Inflammatory macrophage treated with lipopolysaccharide for 4 hours (primary cell): ENCODE data around the gene EIF2B1.
"Not testable (repeated sequence)": the region's sequence is repeated elsewhere in the genome, so short reads cannot be mapped to it uniquely, and the experiment has no call there.

Experiments
- DNase-seq: peaks from one replicate; pipeline ENCODE4 v3.0.0-alpha.2; 2020

EIF2B1 gene

DNA sequence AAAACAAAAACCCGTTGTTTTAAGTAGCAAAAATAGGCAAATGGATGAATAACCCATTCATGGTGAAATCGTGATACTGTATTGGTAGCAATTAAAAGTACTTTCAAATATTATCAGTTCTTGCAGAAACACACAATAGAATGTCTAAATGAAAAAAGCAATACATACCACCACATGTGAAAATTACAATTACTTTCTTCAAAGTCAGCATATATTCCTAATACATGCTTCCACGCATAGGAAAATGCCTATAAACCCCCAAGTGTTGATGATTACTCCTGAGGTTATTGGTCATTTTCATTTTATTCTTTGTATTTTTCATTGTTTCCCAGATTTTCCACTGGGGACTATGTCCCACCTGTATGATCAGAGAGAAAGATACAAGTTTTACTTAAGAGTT lies 16.3 kb downstream of the EIF2B1 start:
- DNase-seq: no peak

DNA sequence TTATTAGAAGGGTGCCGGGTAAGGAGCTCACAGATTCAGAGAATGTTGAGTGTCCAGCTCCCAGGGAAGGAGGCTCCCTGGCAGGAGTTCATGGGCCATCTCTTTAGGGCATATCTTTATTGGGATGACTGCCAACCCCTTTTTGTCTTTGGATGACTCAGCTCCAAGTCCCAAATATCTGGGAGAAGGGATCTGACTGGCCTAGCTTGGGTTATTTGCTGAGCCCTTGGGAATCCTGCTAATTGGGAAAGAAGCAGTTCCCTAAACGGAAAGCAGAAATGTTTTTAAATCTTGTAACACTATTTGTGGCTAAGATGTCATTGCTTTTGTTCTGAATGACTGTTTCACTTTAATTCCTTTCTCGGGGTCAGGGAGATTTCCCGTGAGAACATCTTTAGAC lies 19.0 kb downstream of the EIF2B1 start:
- no peak for DNase-seq

DNA sequence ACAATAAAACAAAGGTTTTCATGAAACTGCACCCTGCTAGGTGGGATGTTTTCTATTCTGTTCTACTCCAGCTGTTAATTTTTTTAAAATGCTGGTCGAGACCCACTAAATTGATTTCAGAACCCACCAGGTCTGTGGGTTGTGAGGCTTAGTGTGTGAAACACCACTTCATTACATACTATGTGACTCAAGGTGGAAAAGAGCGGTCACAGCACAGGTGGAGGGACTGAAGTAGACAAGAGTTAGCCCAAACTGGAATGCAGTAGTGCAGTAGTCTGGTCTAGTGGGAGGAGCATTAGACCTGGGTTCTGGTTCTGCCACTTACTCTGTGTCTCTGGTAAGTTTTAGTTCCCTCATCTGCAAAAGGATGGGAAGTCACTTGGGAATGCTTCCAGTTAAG lies 19.4 kb downstream of the EIF2B1 start:
- no peak for DNase-seq

DNA sequence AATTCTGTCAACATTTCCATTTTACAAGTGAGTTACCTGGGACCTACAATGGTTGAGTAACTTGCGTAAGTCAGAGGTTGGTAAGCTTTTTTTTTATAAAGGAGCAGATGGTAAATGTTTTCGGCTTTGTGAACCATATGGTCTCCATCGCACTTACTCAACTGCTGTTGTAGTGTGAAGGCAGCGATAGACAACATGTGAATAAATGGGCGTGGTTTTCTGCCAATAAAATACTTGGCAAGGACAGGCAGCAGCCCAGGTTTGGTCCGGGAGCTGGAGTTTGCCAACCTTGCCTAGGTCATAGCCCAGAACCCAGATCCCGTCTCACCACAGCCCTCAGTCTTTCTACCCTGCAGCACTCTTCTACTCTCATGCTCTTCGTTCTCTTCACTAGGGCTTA lies 25.3 kb downstream of the EIF2B1 start:
- no peak for DNase-seq

DNA sequence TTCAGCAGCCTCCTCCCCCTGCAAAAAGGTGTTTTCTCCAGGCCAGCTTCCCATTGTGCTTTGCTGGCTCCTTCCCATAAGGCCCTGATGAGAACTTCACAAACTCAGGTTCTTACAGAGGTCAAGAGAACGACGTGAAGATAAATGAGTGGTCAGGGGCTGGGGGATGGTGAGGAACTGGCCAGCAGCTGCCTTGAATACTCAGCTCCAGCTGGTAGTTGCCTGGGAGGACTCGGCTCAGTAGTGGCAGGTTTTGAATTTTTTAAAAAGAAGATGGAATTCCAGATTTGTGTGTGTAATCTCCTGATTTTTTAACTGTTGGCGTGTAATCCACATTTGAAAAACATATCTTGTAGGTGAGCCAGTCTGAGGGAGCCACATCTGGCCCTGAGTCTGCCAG lies 25.7 kb downstream of the EIF2B1 start:
- no peak for DNase-seq

DNA sequence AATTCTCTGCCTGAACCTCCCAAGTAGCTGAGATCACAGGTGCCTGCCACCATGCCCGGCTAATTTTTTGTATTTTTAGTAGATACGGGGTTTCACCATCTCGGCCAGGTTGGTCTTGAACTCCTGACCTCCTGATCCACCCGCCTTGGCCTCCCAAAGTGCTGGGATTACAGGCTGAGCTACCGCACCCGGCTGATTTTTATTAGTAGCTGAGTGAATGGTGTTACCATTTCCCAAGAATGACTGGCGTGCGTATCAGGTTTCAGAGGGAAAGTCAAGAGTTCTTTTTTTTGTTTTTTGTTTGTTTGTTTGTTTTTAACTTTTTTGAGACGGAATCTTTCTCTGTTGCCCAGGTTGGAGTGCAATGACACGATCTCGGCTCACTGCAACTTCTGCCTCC lies 30.0 kb downstream of the EIF2B1 start:
- not testable (repeated sequence) for DNase-seq

DNA sequence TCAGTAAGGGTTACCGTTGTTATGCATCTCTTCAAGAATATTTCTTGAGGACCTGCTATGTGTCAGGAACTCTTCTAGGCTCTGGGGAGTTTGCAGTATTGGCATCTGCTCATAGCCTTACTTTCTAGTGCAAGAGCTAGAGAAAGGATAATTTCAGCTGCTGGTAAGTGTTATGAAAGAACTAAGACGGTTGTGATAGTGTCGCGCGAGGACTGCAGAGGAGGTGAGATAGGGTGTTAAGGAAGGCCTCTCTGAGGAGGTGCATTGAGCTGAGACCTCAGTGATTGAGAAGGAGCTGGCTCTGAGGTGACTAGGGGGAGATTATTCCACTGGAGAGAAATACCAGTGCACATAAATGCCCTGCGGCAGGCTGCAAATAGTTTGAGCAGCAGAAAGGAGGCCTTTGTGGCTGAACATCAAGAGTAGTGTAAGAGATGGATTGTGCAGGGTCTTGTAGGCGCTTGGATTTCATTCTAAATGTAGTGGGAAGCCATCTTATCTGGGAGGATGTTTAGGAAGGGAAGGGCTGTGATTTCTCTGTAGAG lies 30.8 kb downstream of the EIF2B1 start:
- peak; percentile 56 for DNase-seq

DNA sequence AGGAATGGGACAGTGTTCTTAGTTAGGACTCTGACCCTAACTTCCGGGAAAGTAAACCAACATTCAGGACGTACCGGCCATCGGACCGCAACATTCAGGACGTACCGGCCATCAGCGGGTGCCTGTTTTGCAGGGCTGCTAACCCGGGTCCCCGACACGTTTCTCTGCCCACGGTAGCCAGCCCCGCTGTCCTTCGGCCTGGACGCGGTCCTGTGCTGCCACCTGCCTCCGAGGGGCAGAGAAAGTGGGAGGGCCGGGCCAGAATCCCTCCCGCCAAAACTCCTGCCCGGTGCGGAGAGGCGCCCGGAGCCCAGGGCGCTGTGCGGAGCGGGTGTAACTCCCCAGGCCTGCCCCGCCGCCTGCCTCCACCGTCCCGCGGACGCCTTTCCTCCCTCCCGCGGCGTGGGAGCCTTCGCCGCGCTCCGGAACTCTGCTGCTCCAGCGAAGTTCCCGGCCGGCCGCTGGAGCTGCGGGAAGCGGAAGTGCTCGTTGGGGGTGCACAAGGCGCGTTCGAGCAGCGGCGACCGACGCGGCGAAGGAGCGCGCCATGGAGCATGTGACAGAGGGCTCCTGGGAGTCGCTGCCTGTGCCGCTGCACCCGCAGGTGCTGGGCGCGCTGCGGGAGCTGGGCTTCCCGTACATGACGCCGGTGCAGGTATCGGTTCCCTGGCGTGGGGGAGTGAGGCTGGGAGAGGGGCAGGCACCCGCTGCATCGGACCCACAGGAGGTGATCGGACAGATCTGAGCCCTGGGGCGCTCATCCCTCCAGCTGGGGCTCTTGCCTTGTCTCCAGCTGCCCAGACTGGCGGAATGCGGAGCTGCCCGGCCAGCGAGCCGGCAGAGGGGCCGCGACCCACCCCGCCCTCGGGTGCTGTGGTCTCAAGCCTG lies 31.6 kb downstream of the EIF2B1 start, which contains the start of gene DDX55:
DDX55 (plus strand) TSS at position 498 of the 888 bp plus-strand sequence; CDS start at position 548, 50 bp downstream.
- DNase-seq: peak; percentile 89

DNA sequence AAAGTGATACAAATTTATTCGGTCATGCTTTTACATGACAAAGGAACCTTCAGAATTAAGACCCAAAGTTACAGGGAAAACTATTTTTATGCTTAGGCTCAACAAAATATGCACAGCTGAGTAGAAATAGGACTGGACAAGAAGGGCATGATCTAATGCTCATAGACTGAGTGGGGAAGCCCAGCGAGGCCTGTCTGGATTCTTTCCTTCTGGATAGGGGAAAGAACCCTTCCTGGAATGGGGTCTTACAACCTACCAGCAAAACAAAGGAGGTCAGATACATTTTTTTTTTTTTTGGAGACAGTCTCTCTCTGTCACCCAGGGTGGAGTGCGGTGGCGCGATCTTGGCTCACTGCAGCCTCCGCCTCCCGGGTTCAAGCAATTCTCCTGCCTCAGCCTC lies 33.8 kb downstream of the EIF2B1 start:
- no peak for DNase-seq

DNA sequence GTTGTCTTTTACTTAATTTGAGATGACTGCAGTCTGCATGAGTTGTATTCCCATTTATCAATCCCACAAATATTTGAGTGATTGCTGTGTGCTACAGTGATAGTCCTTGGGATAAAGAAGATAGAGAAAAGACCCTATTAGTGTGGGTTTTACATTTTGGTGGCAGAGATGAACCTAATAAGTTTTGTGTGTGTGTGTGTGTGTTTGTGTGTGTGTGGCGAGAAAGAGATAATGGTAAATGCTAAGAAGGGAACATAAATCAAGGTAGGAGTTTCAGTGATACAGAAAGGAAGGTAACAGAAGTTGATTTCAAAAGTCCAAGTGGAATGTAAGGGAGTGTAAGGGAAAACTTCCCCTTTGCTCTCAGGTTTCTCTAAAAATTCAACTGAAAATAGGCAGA lies 34.2 kb downstream of the EIF2B1 start:
- DNase-seq: no peak

DNA sequence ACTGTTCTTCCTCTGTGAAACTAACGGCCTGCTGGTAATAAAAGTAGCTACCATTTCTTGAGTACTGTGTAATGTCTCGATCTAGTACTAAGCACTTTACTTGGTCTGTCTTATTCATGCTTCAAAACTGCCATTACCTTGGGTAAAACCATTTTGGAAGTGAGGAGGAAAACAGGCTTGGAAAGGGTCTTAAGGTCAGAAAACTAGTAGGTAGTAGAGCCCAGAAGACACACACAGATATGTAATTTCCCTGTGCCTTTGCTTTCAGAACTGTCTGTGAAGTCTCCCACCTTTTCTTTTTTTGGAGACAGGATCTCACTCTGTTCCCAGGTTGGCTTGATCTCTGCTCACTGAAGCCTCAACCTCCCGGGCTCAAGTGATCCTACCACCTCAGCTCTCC lies 35.0 kb downstream of the EIF2B1 start:
- DNase-seq: no peak

DNA sequence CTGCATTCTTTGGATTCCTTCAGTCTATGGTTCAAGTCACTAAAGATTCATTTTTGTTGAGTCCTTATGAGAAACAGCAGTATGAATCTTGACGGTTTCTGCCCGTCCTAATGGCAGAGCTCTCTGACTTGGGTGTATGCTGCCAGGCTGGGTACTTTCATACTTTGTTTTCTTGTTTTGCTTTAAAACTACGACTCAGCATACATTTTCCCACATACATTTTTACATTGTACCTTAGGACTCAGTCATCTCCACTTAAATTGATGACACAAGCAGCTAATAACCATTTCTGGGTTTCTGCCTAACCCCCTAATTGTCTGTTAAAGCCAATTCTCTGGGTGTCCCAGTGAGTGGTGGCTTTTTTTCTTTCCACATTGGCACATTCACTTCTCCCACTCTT lies 36.4 kb downstream of the EIF2B1 start:
- DNase-seq: no peak

DNA sequence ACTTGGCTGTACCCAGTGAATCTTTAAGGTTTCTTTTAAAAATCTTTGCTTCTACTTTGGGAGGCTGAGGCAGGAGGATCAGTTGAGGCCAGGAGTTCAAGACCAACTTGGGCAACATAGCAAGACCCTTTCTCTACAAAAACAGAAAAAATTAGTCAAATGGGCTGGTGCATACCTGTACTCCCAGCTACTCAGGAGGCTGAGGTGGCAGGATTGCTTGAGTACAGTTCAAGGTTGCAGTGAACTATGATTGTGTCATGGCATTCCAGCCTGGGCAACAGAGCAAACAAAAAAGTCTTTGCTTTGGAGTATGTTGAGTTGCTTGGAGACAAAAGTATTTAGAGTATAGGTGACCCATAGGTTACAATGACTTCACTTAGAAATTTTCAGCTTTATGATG lies 37.8 kb downstream of the EIF2B1 start:
- no peak for DNase-seq

DNA sequence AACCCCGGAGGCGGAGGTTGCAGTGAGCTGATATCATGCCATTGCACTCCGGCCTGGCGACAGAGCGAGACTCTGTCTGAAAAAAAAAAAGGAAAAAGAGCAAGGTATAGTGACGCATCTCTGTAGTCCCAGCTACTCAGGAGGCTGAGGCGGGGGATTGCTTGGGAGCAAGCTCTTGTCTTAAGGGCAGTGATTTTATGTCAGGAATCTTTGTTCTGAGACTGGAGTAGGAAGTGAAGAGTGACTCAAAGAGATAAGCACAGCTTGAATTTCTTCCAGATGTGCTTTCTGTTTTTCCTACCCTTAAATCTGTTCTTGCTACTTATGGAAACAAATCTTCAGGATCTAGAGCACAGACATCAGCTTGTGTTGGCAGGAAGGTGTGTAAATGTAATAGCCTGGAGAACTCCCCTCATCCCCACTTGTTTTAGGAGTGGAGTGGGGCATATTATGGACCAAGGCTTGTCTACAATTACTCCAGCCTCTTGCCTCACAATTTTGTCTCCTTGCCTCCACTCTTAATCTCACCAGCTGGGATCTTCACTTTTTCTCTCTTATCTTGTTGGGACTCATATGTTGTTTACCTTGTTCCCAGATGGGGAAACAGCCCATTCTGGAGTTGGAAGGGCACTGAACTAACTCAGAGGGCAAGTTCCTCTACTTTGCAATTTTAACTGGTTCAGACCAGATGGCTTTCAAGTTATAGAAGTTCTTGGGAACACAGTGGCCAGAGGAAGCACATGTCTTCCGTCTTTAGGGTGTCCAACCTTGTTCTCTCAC lies 41.6 kb downstream of the EIF2B1 start:
- DNase-seq: no peak

DNA sequence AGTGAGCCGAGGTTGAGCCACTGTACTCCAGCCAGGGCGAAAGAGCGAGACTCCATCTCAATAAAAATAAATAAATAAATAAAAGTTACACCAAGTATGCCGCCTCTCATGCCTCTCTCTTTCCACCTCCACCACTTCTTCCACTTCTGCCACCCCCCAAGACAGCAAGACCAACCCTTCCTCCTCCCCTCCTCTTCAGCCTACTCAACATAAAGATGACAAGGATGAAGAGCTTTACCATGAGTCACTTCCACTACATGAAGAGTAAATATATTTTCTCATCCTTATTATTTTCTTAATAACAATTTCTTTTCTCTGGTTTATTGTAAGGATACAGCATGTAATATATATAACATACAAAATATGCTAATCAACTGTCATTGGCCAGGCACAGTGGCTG lies 52.7 kb downstream of the EIF2B1 start:
- DNase-seq: no peak

DNA sequence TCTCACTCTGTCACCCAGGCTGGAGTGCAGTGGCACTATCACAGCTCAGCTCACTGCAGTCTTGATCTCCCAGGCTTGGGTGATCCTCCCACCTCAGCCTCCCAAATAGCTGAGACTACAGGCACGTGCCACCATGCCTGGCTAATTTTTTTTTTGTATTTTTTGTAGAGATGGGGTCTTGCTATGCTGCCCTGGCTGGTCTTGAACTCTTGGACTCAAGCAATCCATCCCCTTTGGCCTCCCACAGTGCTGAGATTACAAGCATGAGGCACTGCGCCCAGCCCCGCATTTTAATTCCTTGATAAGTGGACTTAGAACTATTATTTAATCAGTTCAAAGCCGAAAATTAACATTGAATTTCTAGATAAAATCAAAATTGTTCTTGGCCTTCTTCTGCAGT lies 54.7 kb downstream of the EIF2B1 start:
- not testable (repeated sequence) for DNase-seq

DNA sequence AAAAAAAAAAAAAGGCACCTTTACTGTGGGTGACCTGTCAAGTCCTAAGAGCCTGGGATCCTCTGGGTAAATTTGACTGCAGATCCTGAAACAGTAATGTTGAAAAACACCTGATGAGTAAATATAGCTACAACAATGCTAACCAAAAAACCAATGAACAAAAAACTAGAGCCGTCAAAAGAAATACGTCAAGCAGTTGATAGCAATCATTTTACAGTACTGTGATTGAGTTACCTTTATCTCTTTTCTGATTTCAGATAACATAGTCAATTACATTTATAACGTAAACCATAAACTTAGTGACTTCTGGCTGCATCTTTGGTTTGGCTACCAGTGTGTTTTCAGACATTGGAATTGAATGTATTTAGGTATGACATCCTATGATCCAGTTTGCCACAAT lies 55.2 kb downstream of the EIF2B1 start:
- DNase-seq: no peak

DNA sequence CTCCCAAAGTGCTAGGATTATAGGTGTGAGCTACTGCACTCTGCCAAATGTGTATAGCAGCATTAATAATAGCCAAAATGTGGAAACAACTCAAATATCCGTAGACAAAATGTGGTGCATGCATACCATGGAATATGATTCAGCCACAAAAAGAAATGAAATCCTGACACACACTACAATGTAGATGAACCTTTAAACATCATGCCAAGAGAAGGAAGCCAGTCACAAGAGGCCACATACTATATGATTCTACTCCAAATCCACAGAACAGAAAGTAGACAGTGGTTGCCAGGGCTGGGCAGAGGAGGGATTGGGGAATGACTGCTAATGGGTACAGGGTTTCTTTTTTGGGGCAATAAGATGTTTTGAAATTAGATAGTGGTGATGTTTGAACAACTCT lies 56.9 kb downstream of the EIF2B1 start:
- DNase-seq: no peak

DNA sequence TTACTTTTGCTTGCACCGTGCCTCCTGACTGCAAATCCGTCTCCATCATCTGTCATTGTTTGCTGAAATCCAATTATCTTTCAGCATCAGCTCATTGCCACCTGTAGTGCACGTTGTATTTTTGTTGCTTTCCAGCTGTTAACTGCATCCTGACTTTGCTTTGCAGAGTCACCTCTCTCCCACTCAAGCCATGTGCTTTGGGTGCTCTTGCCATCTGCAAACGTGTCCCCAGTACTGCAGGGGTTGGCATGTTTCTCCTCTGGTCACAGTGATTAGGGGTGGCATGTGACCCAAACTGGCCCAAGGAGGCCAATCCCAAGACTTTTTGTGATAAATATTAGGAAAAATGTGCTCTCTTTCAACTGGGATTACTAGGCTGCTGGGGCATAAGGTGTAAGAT lies 59.6 kb downstream of the EIF2B1 start:
- no peak for DNase-seq

DNA sequence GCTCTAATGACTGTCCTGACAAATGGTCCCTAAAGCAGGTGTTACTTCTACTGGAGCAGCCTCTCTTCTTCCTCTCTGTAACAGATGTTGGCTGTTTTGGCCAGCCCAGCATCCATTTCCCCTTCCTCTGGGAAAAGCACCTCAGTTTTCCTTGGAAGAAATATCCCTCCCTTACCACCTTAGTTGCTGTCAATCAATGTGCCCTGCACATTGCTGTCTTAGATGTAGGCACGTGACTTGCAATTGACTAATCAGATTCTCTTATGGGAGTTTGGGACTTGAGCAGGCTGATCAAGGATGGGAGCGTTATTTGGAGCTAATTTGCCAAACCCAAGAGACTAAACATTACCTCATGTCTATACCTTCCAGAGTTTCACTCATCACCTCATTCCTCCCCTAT lies 61.1 kb downstream of the EIF2B1 start:
- DNase-seq: no peak

DNA sequence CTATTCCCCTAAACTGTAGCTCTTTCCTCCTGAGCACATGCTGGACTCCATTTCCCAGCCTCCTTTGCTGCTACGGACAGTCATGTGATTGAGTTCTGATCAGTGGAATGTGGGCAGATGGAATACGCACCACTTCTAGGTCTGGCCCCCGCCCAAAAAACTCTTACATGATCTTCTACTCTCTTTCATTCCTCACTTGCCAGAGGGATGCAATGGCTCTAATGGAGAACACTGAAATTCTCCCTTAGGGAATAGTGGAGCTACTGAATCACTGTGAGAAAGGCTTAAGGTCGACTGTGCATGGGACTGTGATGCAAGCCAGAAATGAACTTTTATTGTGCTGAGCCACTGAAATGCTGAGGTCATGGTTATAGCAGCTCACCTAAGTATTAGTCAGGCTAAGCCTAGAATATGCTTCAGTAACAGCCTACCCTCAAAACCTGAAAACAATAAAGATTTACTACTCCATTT lies 62.1 kb downstream of the EIF2B1 start:
- no peak for DNase-seq
